WTC11 (cell line): Measurements from ENCODE around the gene MEIS1.

Experiments
- CREM ChIP-seq: sonication (generic); formaldehyde crosslinking; IDR thresholded peaks from 2 replicates; pipeline ENCODE4 v1.8.1; 2022; ENCODE audit warnings: mild to moderate bottlenecking, missing genetic modification reagents, moderate library complexity
- TF ChIP-seq, protein P1 (sequence below): fragments of 200-600 bp; IDR thresholded peaks from 2 replicates; pipeline ENCODE4 v1.8.0; 2022; ENCODE audit warnings: antibody characterized with exemption

DNA sequence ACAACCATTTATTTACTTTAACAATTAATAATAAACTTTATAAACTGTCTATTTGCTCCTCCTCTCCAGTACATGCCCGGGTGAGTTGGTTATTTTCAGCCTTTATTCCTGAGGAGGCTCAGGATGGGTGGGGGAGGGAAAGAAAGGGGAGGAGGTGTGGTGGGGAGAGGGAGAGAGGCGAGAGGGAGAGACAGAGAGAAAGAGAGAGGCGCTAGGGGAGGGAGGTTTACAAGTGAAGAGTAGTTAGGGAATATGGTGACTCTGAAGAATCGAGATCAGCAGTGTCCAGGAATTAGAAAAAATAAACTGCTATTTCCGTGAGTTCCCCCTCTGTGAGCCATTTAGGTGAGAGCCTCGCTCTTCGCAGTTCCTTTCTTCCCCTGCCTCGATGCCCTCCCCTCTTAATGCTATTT, 138.9 kb downstream of the MEIS1 start:
- TF ChIP-seq, protein P1, sequence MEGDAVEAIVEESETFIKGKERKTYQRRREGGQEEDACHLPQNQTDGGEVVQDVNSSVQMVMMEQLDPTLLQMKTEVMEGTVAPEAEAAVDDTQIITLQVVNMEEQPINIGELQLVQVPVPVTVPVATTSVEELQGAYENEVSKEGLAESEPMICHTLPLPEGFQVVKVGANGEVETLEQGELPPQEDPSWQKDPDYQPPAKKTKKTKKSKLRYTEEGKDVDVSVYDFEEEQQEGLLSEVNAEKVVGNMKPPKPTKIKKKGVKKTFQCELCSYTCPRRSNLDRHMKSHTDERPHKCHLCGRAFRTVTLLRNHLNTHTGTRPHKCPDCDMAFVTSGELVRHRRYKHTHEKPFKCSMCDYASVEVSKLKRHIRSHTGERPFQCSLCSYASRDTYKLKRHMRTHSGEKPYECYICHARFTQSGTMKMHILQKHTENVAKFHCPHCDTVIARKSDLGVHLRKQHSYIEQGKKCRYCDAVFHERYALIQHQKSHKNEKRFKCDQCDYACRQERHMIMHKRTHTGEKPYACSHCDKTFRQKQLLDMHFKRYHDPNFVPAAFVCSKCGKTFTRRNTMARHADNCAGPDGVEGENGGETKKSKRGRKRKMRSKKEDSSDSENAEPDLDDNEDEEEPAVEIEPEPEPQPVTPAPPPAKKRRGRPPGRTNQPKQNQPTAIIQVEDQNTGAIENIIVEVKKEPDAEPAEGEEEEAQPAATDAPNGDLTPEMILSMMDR = no peak
- no peak for TF ChIP-seq CREM (CRISPR knock-in tag)
